ENCODE results near the gene PSMB10.

PSMB10 gene

GRCh38 chr16:67967958-67968399 is 31.3 kb upstream of the PSMB10 start:
- ChIA-PET POLR2A (interaction anchor here (1.0 kb wide), 1 partner anchor 13 kb away, joined by 3 read pairs; no protein-coding TSS in a partner anchor), CTCF (no interaction called here)
- H3K4me3 ChIP-seq (ENCODE audit: low read depth, low read length) = peak overlapping the region; percentile 97
- TF ChIP-seq CTCF (IDR thresholded peaks at IDR 0.05; ENCODE audit: insufficient read depth, low read length, missing control alignments) = no peak
- DNase-seq (ENCODE audit: low read depth, low spot score) = no peak

- TF ChIP-seq CTCF (IDR thresholded peaks at IDR 0.05; ENCODE audit: insufficient read depth, low read length, missing control alignments) = no peak
- H3K4me3 ChIP-seq (ENCODE audit: low read depth, low read length) = peak overlapping the region; percentile 97
- DNase-seq (ENCODE audit: low read depth, low spot score) = no peak
- ChIA-PET CTCF (interaction anchor here (1.0 to 2.9 kb wide), 4 partner anchors 27 to 361 kb away, joined by 3 to 9 read pairs (median 4); no protein-coding TSS in a partner anchor), POLR2A (interaction anchor here (0.7 to 1.0 kb wide), 3 partner anchors 14 to 270 kb away, joined by 3 to 4 read pairs (median 4); no protein-coding TSS in a partner anchor)
Observed at GRCh38 chr16:67967183-67967957, 30.7 kb upstream of the PSMB10 start.

GRCh38 chr16:67966549-67967182 is 30.0 kb upstream of the PSMB10 start:
- no peak for DNase-seq (ENCODE audit: low read depth, low spot score)
- ChIA-PET CTCF (interaction anchor here (0.8 to 2.9 kb wide), 5 partner anchors 28 to 362 kb away, joined by 3 to 9 read pairs (median 3); no protein-coding TSS in a partner anchor), POLR2A (interaction anchor here (0.6 to 1.1 kb wide), 4 partner anchors 23 to 271 kb away, joined by 4 read pairs; no protein-coding TSS in a partner anchor)
- TF ChIP-seq CTCF (IDR thresholded peaks at IDR 0.05; ENCODE audit: insufficient read depth, low read length, missing control alignments) = no peak
- peak overlapping the region; percentile 97 for H3K4me3 ChIP-seq (ENCODE audit: low read depth, low read length)

GRCh38 chr16:67965668-67966548 is 29.3 kb upstream of the PSMB10 start:
- TF ChIP-seq CTCF (IDR thresholded peaks at IDR 0.05; ENCODE audit: insufficient read depth, low read length, missing control alignments) = no peak
- POLR2A ChIA-PET = interaction anchor here (1.0 to 1.1 kb wide), 2 partner anchors 31 to 271 kb away, joined by 4 read pairs; no protein-coding TSS in a partner anchor
- H3K4me3 ChIP-seq (ENCODE audit: low read depth, low read length) = peak overlapping the region; percentile 97
- CTCF ChIA-PET = interaction anchor here (0.8 to 2.9 kb wide), 8 partner anchors 24 to 363 kb away, joined by 3 to 9 read pairs (median 4); no protein-coding TSS in a partner anchor
- DNase-seq (ENCODE audit: low read depth, low spot score) = no peak

GRCh38 chr16:67964477-67965131 is 28.0 kb upstream of the PSMB10 start:
- CTCF ChIA-PET = interaction anchor here (0.7 to 2.9 kb wide), 7 partner anchors 20 to 148 kb away, joined by 3 to 9 read pairs (median 4); partner anchors contain the start of gene LCAT
- DNase-seq (ENCODE audit: low read depth, low spot score) = no peak
- no peak overlapping the region for H3K4me3 ChIP-seq (ENCODE audit: low read depth, low read length)
- POLR2A ChIA-PET = no interaction called here
- TF ChIP-seq CTCF (IDR thresholded peaks at IDR 0.05; ENCODE audit: insufficient read depth, low read length, missing control alignments) = no peak
